GM12878 (cell line): ENCODE measurements around the gene RCAN1. TPM values are rescaled to one million over a fixed set of nuclear protein-coding genes. Genes with fewer than 3 reads are reported as not detected.
"Not testable (repeated sequence)": the region's sequence is repeated elsewhere in the genome, so short reads cannot be mapped to it uniquely, and the experiment has no call there.

Source experiments
- ATAC-seq: fragments of 200-7000 bp; cut with Tn5 transposase; 3 replicates; pipeline ENCODE4 v1.9.1; 2020; ENCODE audit warnings: mild to moderate bottlenecking, moderate library complexity
- BruUV-seq: library from RNA; stranded (reverse); fragments of 400-500 nt; replicated peaks from 2 replicates; lab custom pipeline; 2021; lab: Mats Ljungman, UMichigan
- CTCF ChIA-PET: fragments of 300-600 bp; sonication (Branson Sonifier 250); formaldehyde crosslinking; extraction: SDS; loops from one replicate; lab custom pipeline; 2021; ENCODE audit warnings: inconsistent platforms; lab: Yijun Ruan, JAX
- POLR2A ChIA-PET: fragments of 350-600 bp; formaldehyde crosslinking; extraction: SDS; loops from one replicate; lab custom pipeline; 2021; ENCODE audit warnings: inconsistent platforms; lab: Charles Lee
- RAD21 ChIA-PET: fragments of 300-600 bp; sonication (Branson Sonifier 250); formaldehyde crosslinking; loops from one replicate; lab custom pipeline; 2023; ENCODE audit warnings: antibody characterized with exemption; ENCODE audit not compliant: unreplicated experiment; lab: Charles Lee
- SMC1A ChIA-PET: fragments of 300-600 bp; sonication (Branson Sonifier 250); formaldehyde crosslinking; loops from one replicate; lab custom pipeline; 2023; ENCODE audit not compliant: unreplicated experiment, uncharacterized antibody; lab: Charles Lee
- DNase-seq: peaks from one replicate; pipeline ENCODE4 v3.0.0-alpha.2; 2011; ENCODE audit warnings: low read depth, low spot score
- FAIRE-seq: peaks from 3 replicates; lab custom pipeline; 2011; peaks lifted over from hg19 to GRCh38; lab: Jason Lieb, UNC
- H2AFZ ChIP-seq: 2 replicates; pipeline ENCODE4 v1.6.0; 2011; ENCODE audit warnings: low read depth, low read length, control low read depth; ENCODE audit not compliant: control insufficient read depth
- H3K27ac ChIP-seq: 2 replicates; pipeline ENCODE4 v1.5.1; 2011; ENCODE audit warnings: control low read depth; ENCODE audit not compliant: control insufficient read depth, insufficient read depth
- H3K27me3 ChIP-seq, 2 experiments: replicated peaks in 1 of 2; 2 replicates each; pipeline versions ENCODE4 v1.6.0 to v1.6.1; 2011; ENCODE audit warnings: low read length in 1 of 2; ENCODE audit not compliant: control insufficient read depth in 2 of 2, insufficient read depth in 2 of 2
- H3K36me3 ChIP-seq, 2 experiments: 2 replicates each; pipeline ENCODE4 v1.5.1; 2011; ENCODE audit warnings: low read length in 1 of 2; ENCODE audit not compliant: control insufficient read depth in 2 of 2, insufficient read depth in 2 of 2
- H3K4me1 ChIP-seq: 2 replicates; pipeline ENCODE4 v1.6.1; 2011; ENCODE audit warnings: mild to moderate bottlenecking, low read length, moderate library complexity, mixed read lengths; ENCODE audit not compliant: control insufficient read depth, insufficient read depth
- H3K4me2 ChIP-seq: 2 replicates; pipeline ENCODE4 v1.6.0; 2011; ENCODE audit warnings: control low read depth; ENCODE audit not compliant: control insufficient read depth, insufficient read depth
- H3K4me3 ChIP-seq: fragments of 200-600 bp; sonication (generic); 2 replicates; pipeline ENCODE4 v1.5.1; 2016
- H3K79me2 ChIP-seq: 2 replicates; pipeline ENCODE4 v1.6.0; 2011; ENCODE audit warnings: low read length; ENCODE audit not compliant: control insufficient read depth, insufficient read depth
- H3K9ac ChIP-seq: 2 replicates; pipeline ENCODE4 v1.8.0; 2011; ENCODE audit warnings: low read length, control low read depth, mixed read lengths; ENCODE audit not compliant: control insufficient read depth, insufficient read depth
- H3K9me3 ChIP-seq: replicated peaks from 3 replicates; pipeline ENCODE4 v1.5.1; 2011; ENCODE audit warnings: mild to moderate bottlenecking, low read length; ENCODE audit not compliant: control insufficient read depth, insufficient read depth
- H4K20me1 ChIP-seq: 2 replicates; pipeline ENCODE4 v1.6.0; 2011; ENCODE audit not compliant: control insufficient read depth, insufficient read depth
- FOS ChIP-seq: IDR thresholded peaks from 3 replicates; pipeline ENCODE4 v1.6.1; 2011; ENCODE audit warnings: borderline replicate concordance; ENCODE audit not compliant: insufficient read length; ENCODE audit errors: extremely low read depth
- WGBS: methylation state at CpG from one replicate; pipeline ENCODE4 v1.1.6; 2016; ENCODE audit warnings: low lambda C conversion rate; ENCODE audit not compliant: insufficient replicate concordance, insufficient coverage; ENCODE audit errors: missing lambda C conversion rate; 5-methylcytosine and 5-hydroxymethylcytosine counted together
- in situ Hi-C: fragments of 300-500 bp; cut with MboI; formaldehyde crosslinking; loops from 9 replicates; pipeline ENCODE4 v1.14.3; 2018; ENCODE audit warnings: mixed read lengths
- intact Hi-C: fragments of 100-400 bp; cut with micrococcal nuclease; formaldehyde crosslinking; loops from one replicate; pipeline ENCODE4 v1.14.2; 2022; ENCODE audit not compliant: unreplicated experiment
- polyA plus RNA-seq, 11 experiments: library from polyadenylated mRNA; depleted of rRNA in 4 of 11; unstranded in 6 of 11; stranded (reverse) in 5 of 11; fragments of >200 nt; fragmentation: Nextera tagmentation in 4 of 11; fragmentation: Illumina TruSeq in 1 of 11; extraction: Ambion mirVana in 4 of 11; extraction: Trizol in 1 of 11; gene quantifications; 1 replicate in 1 of 11; 2 replicates in 10 of 11; pipeline versions ENCODE4 v1.2.1 to v1.2.3, GENCODE V29; 2011 to 2016; ENCODE audit warnings: inconsistent platforms in 2 of 11, missing spikeins in 2 of 11, low read depth in 1 of 11
- total RNA-seq, 4 experiments: library from RNA; depleted of rRNA in 3 of 4; stranded (reverse); fragments of >200 nt in 3 of 4; fragmentation: Illumina TruSeq in 1 of 4; extraction: Trizol in 1 of 4; gene quantifications; 2 replicates each; pipeline versions ENCODE4 v1.2.1 to v1.2.3, GENCODE V29; 2013 to 2021

The RCAN1 gene
- total and polyA plus RNA-seq, 10 of the 15 experiments (the other 5 are each of a cell fraction or from before 2014, with no cell fraction given): 2.8 to 12.9 (median 10.5) TPM

- FAIRE-seq, H3K36me3 ChIP-seq, POLR2A ChIA-PET, H4K20me1 ChIP-seq, ATAC-seq, H3K4me2 ChIP-seq, intact Hi-C loops, H3K27ac ChIP-seq, H3K79me2 ChIP-seq, H3K4me1 ChIP-seq, H3K9ac ChIP-seq, H3K4me3 ChIP-seq, DNase-seq, BruUV-seq, H2AFZ ChIP-seq, in situ Hi-C loops, H3K9me3 ChIP-seq, H3K27me3 ChIP-seq: not testable (repeated sequence)
- ChIA-PET CTCF (interaction anchor here (1.4 to 1.5 kb wide), 3 partner anchors 17 to 97 kb away, joined by 4 to 8 read pairs (median 4); no protein-coding TSS in a partner anchor), SMC1A (interaction anchor here (0.9 to 2.0 kb wide), 4 partner anchors 9 to 25 kb away, joined by 3 to 6 read pairs (median 4); no protein-coding TSS in a partner anchor), RAD21 (interaction anchor here (0.9 kb wide), 1 partner anchor 8 kb away, joined by 3 read pairs; no protein-coding TSS in a partner anchor)
- WGBS: 88% methylated on average over 5 of the region's 5 CpGs
Measured at GRCh38 chr21:34607376-34607775, 7.5 kb downstream of the RCAN1 start.

GRCh38 chr21:34606621-34607020 lies 8.3 kb downstream of the RCAN1 start:
- H3K9ac ChIP-seq: no peak overlapping the region
- RAD21 ChIA-PET: interaction anchor here (0.9 kb wide), 1 partner anchor 9 kb away, joined by 3 read pairs; no protein-coding TSS in a partner anchor
- no peaks in the 10 kb centered on the region for H3K27me3 ChIP-seq
- intact Hi-C loops (no loop called here), in situ Hi-C loops (no loop called here)
- WGBS: 53% methylated on average over 2 of the region's 2 CpGs
- H3K27ac ChIP-seq: no peak overlapping the region
- CTCF ChIA-PET: interaction anchor here (1.4 to 1.5 kb wide), 2 partner anchors 24 to 96 kb away, joined by 4 to 8 read pairs; no protein-coding TSS in a partner anchor
- POLR2A ChIA-PET: no interaction called here
- FAIRE-seq (no peak), ATAC-seq (no peak), DNase-seq (no peak)
- SMC1A ChIA-PET: interaction anchor here (0.9 to 2.0 kb wide), 3 partner anchors 10 to 23 kb away, joined by 3 to 6 read pairs (median 4); no protein-coding TSS in a partner anchor
- no peaks in the 10 kb centered on the region for H3K36me3 ChIP-seq
- BruUV-seq: no TSS peak
- TF ChIP-seq FOS: no peak
- no peak overlapping the region for H3K4me2 ChIP-seq
- no peak overlapping the region for H3K4me3 ChIP-seq
- H4K20me1 ChIP-seq: no peaks in the 10 kb centered on the region
- no peaks in the 10 kb centered on the region for H3K79me2 ChIP-seq
- no peaks in the 10 kb centered on the region for H3K9me3 ChIP-seq
- H2AFZ ChIP-seq: no peak overlapping the region
- no peaks in the 10 kb centered on the region for H3K4me1 ChIP-seq
